Cardiac fibroblast (primary cell): ENCODE results near the gene COQ10A.
A peak's percentile ranks its signal among the peaks of the same experiment; 100 is the strongest.

Experiments
- DNase-seq, 2 donors: peaks; one replicate each; pipeline versions ENCODE4 v3.0.0 to v3.0.0-alpha.2; 2010; ENCODE audit warnings: low read depth in 2 of 2
- H3K4me3 ChIP-seq, 2 donors: replicated peaks in 1 of 2; 1 replicate in 1 of 2; 2 replicates in 1 of 2; pipeline ENCODE4 v1.5.1; 2011; ENCODE audit warnings: low read depth in 2 of 2, low read length in 2 of 2, mild to moderate bottlenecking in 2 of 2, moderate library complexity in 1 of 2
- TF ChIP-seq, protein P1 (sequence below): IDR thresholded peaks from one replicate; pipeline ENCODE4 v1.5.1; 2011; ENCODE audit warnings: low read depth, mild to moderate bottlenecking, low read length, inconsistent platforms

Gene COQ10A

DNA sequence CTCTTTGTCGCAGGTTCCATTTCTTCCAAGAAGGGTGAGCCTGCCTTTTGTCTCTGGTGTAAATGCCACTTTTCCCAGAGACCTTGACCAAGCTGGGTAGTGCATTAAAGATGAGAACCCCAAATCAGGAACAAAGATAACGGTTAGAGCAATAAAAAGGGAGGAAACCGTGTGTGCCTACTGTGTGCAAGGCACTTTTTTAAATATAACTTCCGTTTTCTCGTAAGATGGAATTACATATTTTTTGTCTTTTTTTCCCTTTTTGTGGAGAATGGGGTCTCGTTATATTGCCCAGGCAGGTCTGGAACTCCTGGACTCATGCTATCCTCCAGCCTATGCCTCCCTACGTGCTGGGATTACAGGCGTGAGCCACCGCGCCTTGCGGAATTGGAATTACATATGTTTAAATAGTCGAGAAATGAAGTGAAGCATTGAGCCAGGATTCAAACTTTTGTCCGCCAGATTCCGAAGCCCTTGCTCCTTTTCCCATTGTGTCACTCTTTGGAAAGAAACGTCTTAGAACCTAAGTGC lies 43.1 kb upstream of the COQ10A start:
- peak overlapping the region in 1 of 2 donors; percentile 38 for H3K4me3 ChIP-seq
- TF ChIP-seq, protein P1, sequence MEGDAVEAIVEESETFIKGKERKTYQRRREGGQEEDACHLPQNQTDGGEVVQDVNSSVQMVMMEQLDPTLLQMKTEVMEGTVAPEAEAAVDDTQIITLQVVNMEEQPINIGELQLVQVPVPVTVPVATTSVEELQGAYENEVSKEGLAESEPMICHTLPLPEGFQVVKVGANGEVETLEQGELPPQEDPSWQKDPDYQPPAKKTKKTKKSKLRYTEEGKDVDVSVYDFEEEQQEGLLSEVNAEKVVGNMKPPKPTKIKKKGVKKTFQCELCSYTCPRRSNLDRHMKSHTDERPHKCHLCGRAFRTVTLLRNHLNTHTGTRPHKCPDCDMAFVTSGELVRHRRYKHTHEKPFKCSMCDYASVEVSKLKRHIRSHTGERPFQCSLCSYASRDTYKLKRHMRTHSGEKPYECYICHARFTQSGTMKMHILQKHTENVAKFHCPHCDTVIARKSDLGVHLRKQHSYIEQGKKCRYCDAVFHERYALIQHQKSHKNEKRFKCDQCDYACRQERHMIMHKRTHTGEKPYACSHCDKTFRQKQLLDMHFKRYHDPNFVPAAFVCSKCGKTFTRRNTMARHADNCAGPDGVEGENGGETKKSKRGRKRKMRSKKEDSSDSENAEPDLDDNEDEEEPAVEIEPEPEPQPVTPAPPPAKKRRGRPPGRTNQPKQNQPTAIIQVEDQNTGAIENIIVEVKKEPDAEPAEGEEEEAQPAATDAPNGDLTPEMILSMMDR = no peak
- no peak for DNase-seq

DNA sequence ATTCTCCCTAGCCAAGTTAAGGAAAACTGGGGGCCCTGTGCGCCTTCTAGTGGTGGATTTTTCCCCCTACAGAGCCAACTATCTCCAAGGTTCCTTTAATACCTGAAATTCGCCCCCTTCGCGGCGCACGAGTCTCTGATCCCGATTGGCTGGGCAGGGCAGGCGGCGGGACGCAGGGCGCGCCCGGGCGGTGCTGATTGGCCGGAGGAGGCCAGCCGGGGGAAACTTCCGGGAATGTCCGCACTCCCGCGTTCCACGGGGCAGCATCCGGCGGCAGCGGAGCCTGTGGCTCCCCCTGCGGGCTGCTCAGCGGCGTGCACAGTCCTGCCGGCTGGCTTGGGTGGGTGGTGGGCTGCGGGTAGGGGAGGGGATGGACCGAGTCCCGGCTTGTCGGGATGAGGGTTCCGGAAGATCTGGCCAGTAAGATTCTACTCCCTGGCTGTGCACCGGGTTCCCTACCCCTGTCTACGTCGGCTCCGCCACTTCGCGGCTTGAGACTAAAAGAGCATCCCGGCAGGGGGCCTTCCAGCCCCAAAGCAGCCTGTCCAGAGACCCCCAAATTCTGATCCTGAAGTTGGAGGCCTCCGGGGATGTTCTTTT lies 42.5 kb upstream of the COQ10A start, which contains the start of gene NABP2:
Gene NABP2 (plus strand): TSS at position 241 of the 600 bp plus-strand sequence. CDS start 515 bp downstream, outside the sequence.
- H3K4me3 ChIP-seq = peak within 1 kb of the TSS; percentile 72 to 75
- TF ChIP-seq, protein P1 = peak; percentile 59
- peak; percentile 98 to 99 for DNase-seq

DNA sequence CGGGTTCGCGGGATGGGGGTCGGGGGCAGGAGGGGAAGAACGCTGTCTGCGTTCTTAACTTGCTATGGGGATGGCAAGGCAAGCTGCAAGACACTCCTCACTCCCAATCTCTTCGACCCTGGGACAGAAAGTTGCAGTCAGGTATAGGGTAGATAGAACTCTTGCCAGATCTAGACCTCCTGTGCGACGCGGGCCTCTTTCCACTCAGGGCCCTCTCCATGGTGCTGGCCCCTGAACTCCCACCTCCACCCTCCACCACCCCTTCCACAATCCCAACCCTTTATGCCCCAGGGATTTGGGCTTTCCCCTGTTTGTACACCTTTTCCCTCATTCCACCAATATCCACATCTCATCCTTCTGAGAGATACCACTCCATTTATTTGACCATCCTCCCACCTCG lies 41.8 kb upstream of the COQ10A start:
- DNase-seq = no peak
- peak overlapping the region; percentile 72 to 75 for H3K4me3 ChIP-seq
- TF ChIP-seq, protein P1 = no peak

DNA sequence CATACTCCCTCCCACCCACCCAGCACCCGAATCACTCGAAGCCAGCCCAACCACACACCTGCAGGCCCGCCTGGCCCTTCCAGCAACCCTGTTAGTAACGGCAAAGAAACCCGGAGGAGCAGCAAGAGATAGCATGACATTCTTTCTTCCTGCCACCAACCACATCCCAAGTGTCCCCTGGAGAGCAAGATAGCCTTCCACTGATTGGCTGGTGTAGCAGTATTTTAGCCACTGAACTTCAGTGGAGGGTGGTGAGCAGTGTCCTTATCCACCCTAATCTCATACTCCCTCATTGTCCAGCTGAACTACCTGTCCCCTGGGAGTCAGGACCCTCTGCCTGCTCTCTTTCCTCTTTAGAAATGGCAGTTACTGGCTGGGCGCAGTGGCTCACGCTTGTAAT lies 37.7 kb upstream of the COQ10A start:
- DNase-seq = no peak
- no peak overlapping the region for H3K4me3 ChIP-seq
- TF ChIP-seq, protein P1 = no peak

DNA sequence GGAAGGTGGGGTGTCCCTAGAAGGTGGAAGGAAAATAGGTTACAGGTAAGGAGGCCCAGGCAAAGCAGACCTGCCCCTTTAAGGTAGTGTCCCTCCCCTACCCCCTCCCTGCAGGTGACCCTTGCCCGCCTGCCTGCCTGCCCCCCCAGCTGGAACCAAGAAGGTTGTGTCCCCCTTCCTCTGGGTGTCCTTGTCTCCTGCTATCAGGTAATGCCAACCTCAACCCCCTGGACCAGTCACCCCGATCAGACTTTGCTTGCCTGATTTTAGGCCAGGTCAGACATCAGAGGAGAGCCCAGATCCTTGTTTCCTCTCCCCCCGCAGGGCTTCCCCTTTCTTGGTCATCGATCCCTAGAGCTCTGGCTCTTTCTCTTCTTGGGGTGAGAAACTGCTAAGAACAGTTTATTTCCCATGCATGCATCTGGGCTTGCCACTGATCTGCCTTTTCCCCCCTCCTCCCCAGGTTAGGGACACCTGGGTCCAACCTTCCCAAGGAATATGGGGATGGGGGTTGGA lies 36.8 kb upstream of the COQ10A start, which contains the start of gene SLC39A5:
Gene SLC39A5 (plus strand): TSS at position 136 of the 516 bp plus-strand sequence. CDS start 1,224 bp downstream, outside the sequence.
- DNase-seq = no peak
- TF ChIP-seq, protein P1 = no peak

DNA sequence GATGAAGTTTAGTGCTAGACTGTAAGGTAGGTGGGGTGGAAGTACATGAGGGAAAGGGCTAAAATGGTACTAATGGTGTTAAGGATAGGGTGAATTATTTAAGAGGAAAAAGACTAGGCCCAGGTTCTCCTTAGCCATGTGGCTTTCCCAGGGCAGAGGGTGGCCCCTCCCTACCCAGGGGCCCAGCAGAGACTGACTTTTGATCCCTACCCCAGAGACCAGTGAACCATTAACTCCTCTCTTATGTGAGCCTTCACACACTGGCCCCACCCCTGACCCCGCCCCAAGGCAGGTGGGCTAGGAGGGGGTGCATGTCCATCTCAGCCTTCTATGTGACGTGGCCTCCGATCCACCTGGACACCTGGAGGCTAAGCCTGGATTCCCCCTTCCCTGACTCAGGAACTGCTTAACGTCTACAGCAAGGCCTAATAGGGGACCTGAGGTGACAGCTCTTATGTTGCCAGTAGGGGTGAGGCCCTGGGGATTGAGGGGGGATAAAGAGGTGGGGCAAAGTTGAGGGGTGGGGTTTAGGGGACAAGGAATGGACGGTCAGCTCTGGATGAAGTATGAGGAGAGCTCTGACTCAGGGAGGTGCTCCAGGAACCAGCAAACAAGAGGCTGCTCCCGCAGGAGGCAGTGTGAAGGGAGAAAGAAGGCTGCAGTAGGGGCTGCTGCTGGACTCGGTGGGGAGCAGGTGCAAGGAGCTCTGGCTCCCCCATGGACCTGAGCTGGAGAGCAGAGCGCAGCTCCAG lies 36.1 kb upstream of the COQ10A start:
- no peak for DNase-seq
- no peak overlapping the region for H3K4me3 ChIP-seq
- TF ChIP-seq, protein P1 = no peak

More for the DNA sequence above, 36.8 kb upstream of the COQ10A start, which contains the start of gene SLC39A5:
- H3K4me3 ChIP-seq = no peak within 1 kb of the TSS
